Myocyte (in vitro differentiated cells): ENCODE results near the gene RAB40A. TPM values are rescaled to one million over a fixed set of nuclear protein-coding genes. Genes with fewer than 3 reads are reported as not detected.
"Not testable (repeated sequence)": the region's sequence is repeated elsewhere in the genome, so short reads cannot be mapped to it uniquely, and the experiment has no call there.

ENCODE experiments used
- DNase-seq: peaks from one replicate; pipeline ENCODE4 v3.0.0-alpha.2; 2012; ENCODE audit warnings: low read depth
- total RNA-seq: library from RNA; depleted of rRNA; stranded (reverse); fragments of >200 nt; gene quantifications from 2 replicates; pipeline ENCODE4 v1.2.3, GENCODE V29; 2014

RAB40A gene
- total RNA-seq, 1 donor from 2014 or later, result 0.32 TPM

- no peak for DNase-seq
Observed at GRCh38 chrX:103524747-103525146, 5.5 kb upstream of the RAB40A start.

- no peak for DNase-seq
Observed at GRCh38 chrX:103523605-103524004, 4.3 kb upstream of the RAB40A start.

- DNase-seq, result peak; percentile 54
Observed at GRCh38 chrX:103520386-103520785, 1.1 kb upstream of the RAB40A start.

GRCh38 chrX:103518571-103518970 lies 718 bp downstream of the RAB40A start:
- DNase-seq, result no peak

- DNase-seq, result peak; percentile 37
Observed at GRCh38 chrX:103517246-103517645, 2.0 kb downstream of the RAB40A start.

- no peak for DNase-seq
Observed at GRCh38 chrX:103513476-103514108, 5.7 kb downstream of the RAB40A start.

- no peak for DNase-seq
Observed at GRCh38 chrX:103513067-103513466, 6.2 kb downstream of the RAB40A start.

GRCh38 chrX:103510031-103510430 lies 9.3 kb downstream of the RAB40A start:
- DNase-seq, result no peak

GRCh38 chrX:103503853-103504207 lies 15.5 kb downstream of the RAB40A start:
- no peak for DNase-seq

GRCh38 chrX:103503163-103503852 lies 16.0 kb downstream of the RAB40A start:
- DNase-seq, result no peak

- DNase-seq, result no peak
Observed at GRCh38 chrX:103498786-103499185, 20.5 kb downstream of the RAB40A start.

- no peak for DNase-seq
Observed at GRCh38 chrX:103495786-103496185, 23.5 kb downstream of the RAB40A start.

GRCh38 chrX:103493578-103493977 lies 25.7 kb downstream of the RAB40A start:
- not testable (repeated sequence) for DNase-seq

GRCh38 chrX:103489733-103490132 lies 29.6 kb downstream of the RAB40A start:
- DNase-seq, result peak; percentile 22

- DNase-seq, result no peak
Observed at GRCh38 chrX:103488794-103489193, 30.5 kb downstream of the RAB40A start.

GRCh38 chrX:103488332-103488731 lies 31.0 kb downstream of the RAB40A start:
- peak; percentile 41 for DNase-seq

- DNase-seq, result no peak
Observed at GRCh38 chrX:103483720-103484119, 35.6 kb downstream of the RAB40A start.

- no peak for DNase-seq
Observed at GRCh38 chrX:103480526-103480925, 38.8 kb downstream of the RAB40A start.

GRCh38 chrX:103477496-103477895 lies 41.8 kb downstream of the RAB40A start:
- DNase-seq, result no peak

GRCh38 chrX:103475381-103475780 lies 43.9 kb downstream of the RAB40A start:
- DNase-seq, result no peak

GRCh38 chrX:103469977-103470376 lies 49.3 kb downstream of the RAB40A start:
- DNase-seq, result not testable (repeated sequence)

- DNase-seq, result no peak
Observed at GRCh38 chrX:103467887-103468286, 51.4 kb downstream of the RAB40A start.

GRCh38 chrX:103467156-103467555 lies 52.1 kb downstream of the RAB40A start:
- no peak for DNase-seq
